Posterior vena cava (tissue), 2 donors: ENCODE measurements around the gene ABCC9. TPM values are rescaled to one million over a fixed set of nuclear protein-coding genes. Genes with fewer than 3 reads are reported as not detected.
A peak's percentile ranks its signal among the peaks of the same experiment; 100 is the strongest.

ENCODE experiments used
- DNase-seq: peaks from one replicate; pipeline ENCODE4 v3.0.0-alpha.2; 2020; ENCODE audit warnings: low spot score
- intact Hi-C, 2 donors: fragments of 100-400 bp; cut with DNase I; formaldehyde crosslinking; loops; one replicate each; pipeline versions ENCODE4 v1.14.1 to v1.14.2; 2022 to 2023
- total RNA-seq, 2 donors: library from RNA; stranded (reverse); fragmentation: NEBNext Ultra II Directional; extraction: Animal tissue kit (Norgen Biotek cat#: 25700); gene quantifications; one replicate each; pipeline ENCODE4 v1.2.1, GENCODE V29; 2021
- donor health status: DM: yes; HTN: yes; CAD: no.
- donor health status: DM: yes; HTN: yes; CAD: no.

Gene ABCC9
- total RNA-seq, 2 donors from 2014 or later, result 75.4 to 90.4 TPM

GRCh38 chr12:21892341-21892740, 48.9 kb downstream of the ABCC9 start:
- DNase-seq, result no peak
- intact Hi-C loops, result no loop called here

- intact Hi-C loops, result no loop called here
- peak; percentile 85 for DNase-seq
Observed at GRCh38 chr12:21891751-21892217, 49.4 kb downstream of the ABCC9 start.

GRCh38 chr12:21888276-21888863, 52.9 kb downstream of the ABCC9 start:
- intact Hi-C loops, result no loop called here
- no peak for DNase-seq

GRCh38 chr12:21884936-21885335, 56.3 kb downstream of the ABCC9 start:
- no peak for DNase-seq
- intact Hi-C loops, result no loop called here

- no peak for DNase-seq
- intact Hi-C loops, result no loop called here
Observed at GRCh38 chr12:21882635-21883034, 58.6 kb downstream of the ABCC9 start.

GRCh38 chr12:21881965-21882364, 59.3 kb downstream of the ABCC9 start:
- intact Hi-C loops, result no loop called here
- no peak for DNase-seq

GRCh38 chr12:21879312-21879711, 61.9 kb downstream of the ABCC9 start:
- intact Hi-C loops, result no loop called here

GRCh38 chr12:21877293-21877982, 63.8 kb downstream of the ABCC9 start:
- DNase-seq, result no peak
- intact Hi-C loops, result no loop called here

More at GRCh38 chr12:21879312-21879711, 61.9 kb downstream of the ABCC9 start:
- no peak for DNase-seq

GRCh38 chr12:21865846-21866245, 75.4 kb downstream of the ABCC9 start:
- no peak for DNase-seq
- intact Hi-C loops, result no loop called here

GRCh38 chr12:21860534-21860933, 80.7 kb downstream of the ABCC9 start:
- intact Hi-C loops, result no loop called here
- DNase-seq, result no peak

GRCh38 chr12:21860128-21860527, 81.1 kb downstream of the ABCC9 start:
- intact Hi-C loops, result no loop called here
- no peak for DNase-seq

GRCh38 chr12:21852251-21852650, 89.0 kb downstream of the ABCC9 start:
- intact Hi-C loops, result no loop called here
- DNase-seq, result no peak

GRCh38 chr12:21851151-21851550, 90.1 kb downstream of the ABCC9 start:
- intact Hi-C loops, result no loop called here
- DNase-seq, result no peak

- intact Hi-C loops, result no loop called here
- no peak for DNase-seq
Observed at GRCh38 chr12:21850419-21850818, 90.8 kb downstream of the ABCC9 start.

GRCh38 chr12:21849878-21850277, 91.3 kb downstream of the ABCC9 start:
- no peak for DNase-seq
- intact Hi-C loops, result no loop called here

GRCh38 chr12:21848192-21848591, 93.0 kb downstream of the ABCC9 start:
- intact Hi-C loops, result no loop called here
- DNase-seq, result no peak

GRCh38 chr12:21843795-21844194, 97.4 kb downstream of the ABCC9 start:
- DNase-seq, result no peak
- intact Hi-C loops, result no loop called here

GRCh38 chr12:21839776-21840175, 101.5 kb downstream of the ABCC9 start:
- no peak for DNase-seq
- intact Hi-C loops, result no loop called here

- DNase-seq, result no peak
- intact Hi-C loops, result no loop called here
Observed at GRCh38 chr12:21837847-21838246, 103.4 kb downstream of the ABCC9 start.

- intact Hi-C loops, result no loop called here
- no peak for DNase-seq
Observed at GRCh38 chr12:21831791-21832344, 109.4 kb downstream of the ABCC9 start.

- intact Hi-C loops, result loop anchor here in 1 of 2 donors (10.0 kb wide), 1 partner anchor 54 kb away; the partner anchor contains the start of gene KCNJ8
Observed at GRCh38 chr12:21828779-21829178, 112.4 kb downstream of the ABCC9 start.

More at GRCh38 chr12:21828779-21829178, 112.4 kb downstream of the ABCC9 start:
- no peak for DNase-seq
